ENCODE data around the gene RGS18.
"Not testable (repeated sequence)": the region's sequence is repeated elsewhere in the genome, so short reads cannot be mapped to it uniquely, and the experiment has no call there.

Gene RGS18

DNA sequence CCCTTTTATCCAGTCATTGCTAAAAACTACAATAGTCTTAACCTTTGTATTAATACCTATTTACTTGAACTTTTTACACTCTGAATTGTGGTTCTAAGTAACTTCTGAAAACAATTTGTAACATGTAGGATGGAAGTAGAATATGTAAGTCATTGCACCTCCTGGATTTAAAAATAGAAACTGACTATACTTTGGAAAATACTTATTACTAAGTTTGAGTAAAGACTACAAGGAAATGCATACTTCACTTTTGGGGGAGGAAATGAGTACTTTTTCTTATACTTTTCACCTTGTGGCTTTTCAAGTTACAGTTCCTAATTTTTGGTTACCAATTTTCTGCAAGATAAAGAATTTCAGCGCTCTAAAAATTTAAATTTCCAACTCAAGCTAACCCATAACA lies 8.7 kb downstream of the RGS18 start:
- no peak for DNase-seq (ENCODE audit: low read depth in 2 of 2)

DNA sequence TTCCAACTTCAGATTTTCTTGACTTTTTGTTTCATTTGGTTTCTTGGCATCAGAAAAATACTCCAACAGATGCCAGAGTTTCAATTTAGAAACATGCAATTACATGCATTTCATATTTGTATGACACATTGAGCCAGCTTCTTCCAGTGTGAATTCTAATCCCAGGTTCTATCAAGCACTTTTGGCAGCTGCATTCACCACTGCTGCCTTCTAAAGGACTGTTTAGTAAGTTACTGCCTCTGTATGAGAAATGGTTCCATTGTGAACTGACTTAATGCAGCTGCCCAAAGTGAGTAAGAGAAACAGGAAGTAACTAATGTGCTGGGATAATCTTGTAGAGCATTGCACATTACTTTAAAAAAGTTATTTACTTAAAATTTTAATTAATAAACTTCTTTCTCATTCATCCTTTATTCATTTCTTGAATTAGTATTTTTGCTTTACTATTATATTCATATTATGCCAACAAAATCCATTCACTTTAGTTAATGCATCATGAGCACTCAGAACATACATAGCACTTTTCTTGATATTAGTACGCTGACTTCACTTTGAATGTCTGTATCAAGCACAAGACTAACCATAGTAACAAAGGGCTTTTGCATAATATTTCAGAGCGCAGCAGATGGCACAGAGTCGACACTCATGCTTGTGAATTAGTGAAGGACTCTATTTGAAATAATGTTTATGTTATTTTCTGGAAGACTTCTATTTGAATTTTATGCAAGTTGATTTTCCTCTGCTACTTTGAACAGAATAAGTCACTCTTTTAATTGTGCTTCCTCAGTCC lies 9.8 kb downstream of the RGS18 start:
- DNase-seq (ENCODE audit: low read depth in 2 of 2), result no peak

DNA sequence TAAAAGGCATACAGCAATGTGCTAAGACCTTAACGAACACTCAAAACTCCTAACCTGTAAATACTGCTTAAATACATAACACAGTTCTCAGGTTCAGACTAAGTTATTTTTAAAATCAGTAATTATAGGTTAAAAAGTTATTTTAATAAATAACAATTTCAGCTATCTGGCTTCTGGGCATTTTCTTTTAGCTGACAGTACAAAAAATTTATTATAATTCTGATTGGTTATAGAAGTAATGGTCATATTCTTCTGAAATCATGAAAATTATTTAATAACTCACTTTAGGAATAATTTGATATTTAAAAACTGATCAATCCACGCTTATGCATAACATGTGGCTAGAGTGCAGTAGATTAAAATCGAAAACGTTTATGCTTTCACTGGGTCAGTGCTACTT lies 10.7 kb downstream of the RGS18 start:
- DNase-seq (ENCODE audit: low read depth in 2 of 2), result no peak

DNA sequence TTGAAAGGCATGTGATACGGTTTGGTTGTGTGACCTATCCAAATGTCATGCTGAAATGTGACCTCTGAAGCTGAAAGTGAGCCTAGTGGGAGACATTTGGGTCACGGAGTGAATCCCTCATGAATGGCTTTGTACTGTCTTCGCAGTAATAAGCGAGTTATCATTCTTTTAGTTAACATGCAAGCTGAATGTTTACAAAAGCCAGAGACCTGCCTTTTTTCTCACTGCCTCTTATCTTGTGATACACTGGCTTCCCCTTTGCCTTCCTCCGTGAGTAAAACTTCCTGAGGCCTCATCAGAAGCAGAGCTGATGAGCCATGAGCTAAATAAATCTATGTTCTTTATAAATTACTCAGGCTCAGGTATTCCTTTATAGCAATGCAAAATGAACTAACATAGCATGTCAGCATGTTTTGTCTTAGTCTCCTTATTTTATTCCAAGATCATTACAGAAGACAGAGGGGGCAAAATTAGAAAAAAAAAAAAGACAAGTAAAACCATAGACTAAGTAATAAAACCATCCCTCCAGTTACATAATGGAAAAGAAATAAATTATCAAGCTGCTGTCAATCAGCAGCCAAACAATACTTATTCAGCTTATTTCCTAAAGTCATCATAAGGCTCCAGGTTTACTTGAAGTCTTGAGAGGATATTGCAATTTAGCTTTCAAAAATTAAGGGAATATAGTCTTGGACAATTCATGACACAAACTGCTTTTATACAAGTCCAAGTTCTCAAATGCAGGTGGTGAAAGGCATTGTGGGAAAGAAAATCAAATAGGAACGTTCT lies 12.1 kb downstream of the RGS18 start:
- no peak for DNase-seq (ENCODE audit: low read depth in 2 of 2)

DNA sequence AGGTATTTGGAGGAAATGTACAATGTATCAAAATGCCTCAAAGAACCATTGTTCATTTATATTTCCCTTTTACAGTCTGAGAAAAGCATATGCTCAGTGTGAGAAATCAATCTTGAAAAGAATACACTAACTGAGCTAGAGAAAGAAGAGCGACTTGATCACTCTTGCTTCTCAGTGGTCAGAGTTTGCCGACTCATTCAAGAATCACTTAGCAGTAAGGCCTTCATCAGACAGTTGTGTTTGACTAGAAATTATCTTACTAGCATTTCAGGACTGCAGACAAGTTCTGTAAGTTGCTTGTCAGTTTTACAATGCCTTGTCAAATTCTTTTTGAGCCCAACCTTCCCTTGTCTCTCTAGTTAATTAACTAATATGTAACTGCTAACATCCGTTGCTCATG lies 12.9 kb downstream of the RGS18 start:
- DNase-seq (ENCODE audit: low read depth in 2 of 2), result no peak

DNA sequence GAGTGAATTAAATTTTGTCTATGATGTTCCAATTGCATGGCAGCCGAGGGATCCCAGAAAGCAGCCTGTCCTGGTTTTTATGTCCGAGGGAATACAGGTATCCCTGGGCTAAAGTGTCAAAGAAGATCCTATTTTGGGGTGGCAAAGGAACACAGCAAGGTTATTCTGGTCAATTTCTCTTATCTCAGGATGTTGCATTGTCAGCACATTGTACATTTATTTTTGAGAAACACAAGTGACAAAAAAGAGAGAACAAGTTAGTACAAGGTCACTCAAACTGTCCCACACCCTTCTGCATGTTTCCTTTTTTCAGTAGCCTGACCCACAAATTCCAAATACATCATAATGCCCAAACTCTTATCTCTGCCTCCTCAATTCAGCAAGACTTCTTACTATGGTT lies 17.7 kb downstream of the RGS18 start:
- no peak for DNase-seq (ENCODE audit: low read depth in 2 of 2)

DNA sequence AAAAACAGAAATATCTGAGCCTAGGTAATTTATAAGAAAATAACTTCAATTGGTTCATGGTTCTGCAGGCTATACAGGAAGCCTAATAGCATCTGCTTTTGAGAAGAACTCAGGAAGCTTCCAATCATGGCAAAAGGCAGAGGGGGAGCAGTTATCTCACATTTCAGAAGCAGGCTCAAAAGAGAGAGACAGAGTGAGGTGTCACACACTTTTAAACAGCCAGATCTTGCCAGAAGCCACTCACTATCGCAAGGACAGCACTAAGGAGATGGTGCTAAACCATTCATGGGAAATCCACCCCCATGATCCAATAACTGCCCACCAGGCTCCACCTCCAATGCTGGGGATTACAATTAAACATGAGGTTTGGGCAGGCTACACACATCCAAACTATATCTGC lies 25.5 kb downstream of the RGS18 start:
- DNase-seq (ENCODE audit: low read depth in 2 of 2), result no peak

DNA sequence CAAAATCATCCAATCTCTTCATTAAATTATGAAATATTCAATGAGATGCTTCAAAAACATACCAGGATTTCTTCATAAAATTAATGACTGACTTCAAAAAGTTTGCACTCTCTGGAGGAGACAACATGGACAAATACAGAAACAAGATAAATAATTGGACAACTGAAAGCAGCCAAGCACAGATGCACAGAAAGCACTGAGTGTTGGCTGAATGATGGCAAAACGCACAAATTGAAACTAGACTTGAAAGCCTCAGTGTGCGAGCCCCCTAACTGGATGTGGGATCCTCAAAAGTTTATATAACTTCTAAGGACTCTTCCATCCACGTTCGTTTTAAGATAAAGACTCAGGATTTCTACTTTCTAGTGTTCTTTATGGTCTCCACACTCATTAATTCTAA lies 27.9 kb downstream of the RGS18 start:
- no peak for DNase-seq (ENCODE audit: low read depth in 2 of 2)

DNA sequence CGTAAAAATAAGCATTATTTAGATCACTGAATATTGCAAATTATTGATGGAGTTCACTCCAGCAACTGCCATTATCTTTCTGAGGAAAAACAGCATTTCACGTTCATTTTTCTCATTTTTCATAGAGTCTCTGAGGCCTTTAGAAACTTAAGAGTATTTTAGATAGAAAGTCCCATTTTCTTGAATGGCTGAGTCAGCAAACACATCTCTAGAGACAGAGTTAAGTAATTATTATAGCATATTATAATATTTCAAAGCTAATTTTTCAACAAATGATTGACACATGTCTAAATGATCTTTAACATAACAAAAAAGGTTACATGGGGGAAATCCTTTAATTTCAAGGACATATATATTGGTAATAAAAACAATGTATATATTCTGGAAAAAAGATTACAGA lies 31.8 kb downstream of the RGS18 start:
- DNase-seq (ENCODE audit: low read depth in 2 of 2), result no peak

DNA sequence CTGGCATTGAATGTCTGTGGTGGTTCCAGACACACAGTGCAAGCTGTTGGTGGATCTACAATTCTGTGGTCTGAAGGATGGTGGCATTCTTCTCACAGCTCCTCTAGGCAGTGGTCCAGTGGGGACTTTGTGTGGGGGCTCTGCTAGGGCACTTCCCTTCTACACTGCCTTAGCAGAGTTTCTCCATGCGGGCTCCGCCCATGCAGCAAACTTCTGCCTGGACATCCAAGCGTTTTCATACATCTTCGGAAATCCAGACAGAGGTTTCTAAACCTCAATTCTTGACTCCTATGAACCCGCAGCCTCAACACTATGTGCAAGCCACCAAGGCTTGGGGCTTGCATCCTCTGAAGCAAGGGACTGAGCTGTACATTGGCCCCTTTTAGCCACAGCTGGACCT lies 43.0 kb downstream of the RGS18 start:
- no peak for DNase-seq (ENCODE audit: low read depth in 2 of 2)

DNA sequence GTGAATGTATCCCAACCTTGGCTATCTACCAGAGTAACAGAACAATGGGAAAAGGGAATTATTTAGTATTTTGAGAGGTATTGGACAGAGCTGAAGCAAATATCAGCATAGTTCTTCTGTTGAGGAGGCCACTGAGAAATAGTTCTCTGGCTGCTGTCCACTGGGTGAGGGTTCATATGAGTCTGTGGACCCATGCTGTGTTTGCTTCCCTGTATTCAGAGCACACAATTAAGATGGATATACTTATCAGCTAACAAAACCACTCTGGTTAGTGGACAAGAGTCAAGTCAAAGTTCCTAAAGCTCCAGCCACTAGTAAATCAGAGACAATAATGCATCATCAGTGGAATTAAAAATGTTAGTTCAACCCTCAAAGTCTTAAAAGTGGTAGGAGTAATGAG lies 66.1 kb downstream of the RGS18 start:
- DNase-seq (ENCODE audit: low read depth in 2 of 2), result no peak

DNA sequence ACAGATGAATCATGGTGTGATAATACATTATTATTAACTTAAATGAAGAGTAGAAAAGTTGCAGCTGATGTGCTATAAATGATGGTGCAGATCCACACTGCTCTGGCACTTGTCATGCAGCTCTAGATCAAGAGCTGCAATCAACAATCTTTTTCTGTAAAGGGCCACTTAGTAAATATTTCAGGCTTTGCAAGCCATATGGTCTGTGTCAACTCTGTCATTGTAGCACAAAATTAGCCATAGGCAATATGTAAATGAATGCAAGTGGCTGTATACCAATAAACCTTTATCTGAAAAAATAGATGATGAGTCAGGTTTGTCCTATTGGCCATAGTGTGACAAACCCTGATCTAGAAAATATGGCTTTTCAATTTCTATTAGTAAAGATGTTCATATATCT lies 66.6 kb downstream of the RGS18 start:
- DNase-seq (ENCODE audit: low read depth in 2 of 2), result no peak

DNA sequence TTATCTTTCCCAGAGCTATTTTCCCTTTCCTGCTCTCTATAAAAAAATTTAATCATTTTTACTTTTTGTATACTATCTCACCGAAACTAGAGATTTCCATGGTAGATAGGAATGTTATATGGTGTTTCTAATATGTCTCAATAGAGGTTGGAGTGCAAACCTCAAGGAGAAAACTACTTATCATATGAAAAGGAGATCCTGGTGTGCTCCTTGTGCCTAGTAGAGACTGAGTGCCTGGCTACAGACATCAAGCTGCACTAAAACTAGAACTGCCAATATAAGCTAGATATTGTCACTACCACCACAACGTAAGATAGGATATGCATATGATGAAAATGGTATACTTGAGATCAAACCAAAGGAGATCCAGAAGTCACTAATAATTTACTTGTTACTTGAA lies 67.0 kb downstream of the RGS18 start:
- DNase-seq (ENCODE audit: low read depth in 2 of 2), result no peak

DNA sequence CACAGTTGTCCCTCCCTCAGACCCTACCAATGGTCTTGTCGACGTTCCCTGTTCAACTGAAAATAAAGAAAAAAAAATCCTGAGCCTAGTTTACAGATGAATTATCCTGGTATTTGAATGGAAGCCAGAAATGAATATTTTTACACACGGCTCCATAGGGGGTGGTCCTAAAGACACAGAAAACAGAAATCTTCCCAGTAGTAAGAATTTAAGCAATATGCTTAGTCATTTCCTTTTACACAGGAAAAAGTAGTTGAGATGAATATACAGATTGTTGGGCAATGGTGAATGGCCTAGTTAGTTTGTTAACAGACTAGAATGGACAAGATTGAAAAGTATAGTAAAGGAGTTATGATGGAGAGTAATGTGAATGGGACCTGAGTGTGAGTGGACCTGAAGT lies 67.4 kb downstream of the RGS18 start:
- no peak for DNase-seq (ENCODE audit: low read depth in 2 of 2)

DNA sequence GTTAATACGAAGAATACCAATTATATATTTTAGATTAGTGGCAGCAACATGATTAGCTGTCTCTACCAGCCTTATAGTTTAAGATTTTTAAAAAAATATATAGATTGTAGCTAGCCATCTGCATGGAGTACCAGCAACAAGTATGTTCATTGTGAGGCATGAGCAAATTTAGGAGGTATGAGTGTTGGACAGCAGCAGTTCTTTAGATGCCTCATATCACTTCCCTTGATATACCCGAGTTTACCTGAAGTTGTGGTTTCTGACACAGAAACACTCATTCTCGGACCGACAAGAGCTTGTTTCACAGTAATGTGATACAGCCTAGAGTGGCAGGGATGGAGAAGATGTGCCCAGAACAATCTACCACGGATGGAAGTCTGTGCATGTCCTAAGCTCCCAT lies 69.1 kb downstream of the RGS18 start:
- no peak for DNase-seq (ENCODE audit: low read depth in 2 of 2)

DNA sequence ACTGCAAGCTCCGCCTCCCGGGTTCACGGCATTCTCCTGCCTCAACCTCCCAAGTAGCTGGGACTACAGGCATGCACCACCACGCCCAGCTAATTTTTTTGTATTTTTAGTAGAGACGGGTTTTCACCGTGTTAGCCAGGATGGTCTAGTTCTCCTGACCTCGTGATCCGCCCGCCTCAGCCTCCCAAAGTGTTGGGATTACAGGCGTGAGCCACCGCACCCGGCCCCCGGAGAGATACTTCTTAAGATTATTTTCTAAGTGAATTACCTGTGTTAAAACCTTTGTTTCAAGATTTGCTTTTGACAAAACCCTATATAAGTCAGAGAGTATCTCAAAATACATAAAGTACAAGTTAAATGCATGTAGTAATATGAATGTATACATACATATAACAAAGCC lies 69.7 kb downstream of the RGS18 start:
- DNase-seq (ENCODE audit: low read depth in 2 of 2), result not testable (repeated sequence)

DNA sequence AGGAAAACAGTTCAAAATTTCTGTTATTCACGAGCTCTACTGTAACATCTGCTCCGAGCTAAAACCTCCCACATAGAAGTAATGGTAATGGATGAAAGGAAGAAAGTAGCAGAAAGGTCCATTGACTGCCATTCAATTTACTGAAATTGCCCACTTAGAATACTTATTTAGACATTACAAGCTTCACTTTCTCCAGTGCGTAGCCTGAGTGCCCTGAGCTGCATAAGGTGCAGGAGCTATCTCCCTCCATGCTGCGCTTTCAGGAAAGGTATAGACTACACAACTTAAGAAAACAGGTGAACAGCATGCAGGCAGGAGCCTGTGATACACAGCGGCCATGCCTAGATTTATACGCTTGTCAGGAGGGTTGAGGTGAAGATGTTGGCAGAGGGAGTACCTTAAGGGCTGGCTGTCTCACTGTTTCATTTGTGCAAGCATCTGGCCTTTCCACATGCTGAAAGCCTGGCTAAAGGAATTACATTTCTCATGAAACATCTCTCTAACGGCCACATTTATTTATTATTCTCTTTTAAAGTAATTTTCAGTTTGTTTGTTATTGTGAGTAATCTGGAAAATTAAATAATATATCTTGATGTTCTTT lies 74.7 kb downstream of the RGS18 start:
- no peak for DNase-seq (ENCODE audit: low read depth in 2 of 2)

DNA sequence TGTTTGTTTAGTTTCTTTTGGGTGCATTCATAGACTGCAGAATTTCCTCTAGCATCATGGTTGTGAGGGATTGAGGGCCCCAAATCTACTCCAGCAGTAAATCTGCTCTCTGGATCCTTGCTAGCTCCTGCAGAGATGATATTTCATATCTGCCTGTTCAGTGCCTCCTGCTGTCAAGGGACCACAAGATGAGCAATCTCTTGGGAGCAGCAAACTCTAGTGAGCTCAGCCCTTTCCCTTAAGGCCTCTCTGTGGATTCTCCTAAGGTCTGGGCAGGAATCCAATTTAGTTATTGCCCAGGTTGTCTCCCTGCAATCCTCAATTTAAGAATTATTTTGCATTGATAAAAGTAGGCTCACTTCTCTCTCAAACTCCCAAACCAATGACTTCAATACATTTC lies 76.9 kb downstream of the RGS18 start:
- DNase-seq (ENCODE audit: low read depth in 2 of 2), result no peak
